CD14-positive monocyte (primary cell): ENCODE results near the gene CLECL1. TPM values are rescaled to one million over a fixed set of nuclear protein-coding genes. Genes with fewer than 3 reads are reported as not detected.
"Not testable (repeated sequence)": the region's sequence is repeated elsewhere in the genome, so short reads cannot be mapped to it uniquely, and the experiment has no call there.

ENCODE experiments used
- DNase-seq, 3 donors: peaks; one replicate each; pipeline ENCODE4 v3.0.0-alpha.2; 2011 to 2022
- H2AFZ ChIP-seq: 2 replicates; pipeline ENCODE4 v1.6.0; 2012; ENCODE audit warnings: mild to moderate bottlenecking, low read depth, low read length, inconsistent platforms; ENCODE audit not compliant: insufficient read depth, poor library complexity, severe bottlenecking
- H3K27ac ChIP-seq, 2 donors: 1 replicate in 1 of 2; 2 replicates in 1 of 2; pipeline ENCODE4 v1.5.1; 2012 to 2013; ENCODE audit warnings: low read length in 2 of 2, control low read depth in 1 of 2, inconsistent platforms in 1 of 2, low read depth in 1 of 2, mild to moderate bottlenecking in 1 of 2
- H3K27me3 ChIP-seq, 2 donors: one replicate each; pipeline versions ENCODE4 v1.6.0 to v1.6.1; 2011 to 2013; ENCODE audit warnings: low read length in 2 of 2; ENCODE audit not compliant: control insufficient read depth in 2 of 2, insufficient read depth in 2 of 2
- H3K36me3 ChIP-seq, 2 donors: replicated peaks in 1 of 2; 1 replicate in 1 of 2; 2 replicates in 1 of 2; pipeline versions ENCODE4 v1.5.1 to v1.6.1; 2012 to 2013; ENCODE audit warnings: low read length in 2 of 2, control low read depth in 1 of 2, inconsistent platforms in 1 of 2, mild to moderate bottlenecking in 1 of 2; ENCODE audit not compliant: insufficient read depth in 2 of 2, control insufficient read depth in 1 of 2
- H3K4me1 ChIP-seq, 2 donors: 1 replicate in 1 of 2; 2 replicates in 1 of 2; pipeline versions ENCODE4 v1.5.1 to v1.6.1; 2012 to 2013; ENCODE audit warnings: low read length in 2 of 2, control low read depth in 1 of 2, inconsistent platforms in 1 of 2, mild to moderate bottlenecking in 1 of 2, moderate library complexity in 1 of 2; ENCODE audit not compliant: insufficient read depth in 2 of 2, control insufficient read depth in 1 of 2
- H3K4me2 ChIP-seq: replicated peaks from 2 replicates; pipeline ENCODE3; 2012; ENCODE audit warnings: low read length, moderate library complexity, mild to moderate bottlenecking; ENCODE audit not compliant: poor library complexity, severe bottlenecking; ENCODE audit errors: extremely low read depth
- H3K4me3 ChIP-seq, 3 experiments: fragments of 200-600 bp in 1 of 3; sonication (generic) in 1 of 3; replicated peaks in 1 of 3; 1 replicate in 2 of 3; 2 replicates in 1 of 3; pipeline ENCODE4 v1.5.1; 2011 to 2013; ENCODE audit warnings: low read length in 3 of 3, mild to moderate bottlenecking in 3 of 3, control low read depth in 2 of 3, low read depth in 2 of 3, inconsistent platforms in 1 of 3, moderate library complexity in 1 of 3
- H3K79me2 ChIP-seq: 2 replicates; pipeline ENCODE4 v1.6.0; 2012; ENCODE audit warnings: mild to moderate bottlenecking, control low read depth, inconsistent platforms, low read length, moderate library complexity; ENCODE audit not compliant: insufficient read depth
- H3K9ac ChIP-seq: 2 replicates; pipeline ENCODE4 v1.6.0; 2017; ENCODE audit warnings: low read length, mild to moderate bottlenecking; ENCODE audit not compliant: insufficient read depth, poor library complexity, severe bottlenecking
- H3K9me3 ChIP-seq, 2 donors: replicated peaks in 1 of 2; 1 replicate in 1 of 2; 2 replicates in 1 of 2; pipeline versions ENCODE4 v1.5.1 to v1.6.1; 2012 to 2013; ENCODE audit warnings: low read length in 2 of 2, control low read depth in 1 of 2; ENCODE audit not compliant: control insufficient read depth in 1 of 2, insufficient read depth in 1 of 2
- H4K20me1 ChIP-seq: 2 replicates; pipeline ENCODE4 v1.6.0; 2012; ENCODE audit warnings: mild to moderate bottlenecking, low read length, control low read depth, moderate library complexity; ENCODE audit not compliant: insufficient read depth
- H3K27ac Mint-ChIP-seq, 7 donors: one replicate each; pipeline ENCODE4 v1.8.0; 2020; ENCODE audit warnings: mild to moderate bottlenecking in 7 of 7, mixed read lengths in 7 of 7, moderate library complexity in 6 of 7, inconsistent platforms in 2 of 7
- H3K27me3 Mint-ChIP-seq, 3 donors: one replicate each; pipeline ENCODE4 v1.8.0; 2021 to 2022; ENCODE audit warnings: low read depth in 3 of 3, mild to moderate bottlenecking in 3 of 3, mixed read lengths in 3 of 3, moderate library complexity in 3 of 3, inconsistent platforms in 1 of 3
- H3K36me3 Mint-ChIP-seq, 2 donors: one replicate each; pipeline ENCODE4 v1.8.0; 2020; ENCODE audit warnings: mixed read lengths in 2 of 2, inconsistent platforms in 1 of 2, mild to moderate bottlenecking in 1 of 2
- H3K4me1 Mint-ChIP-seq: one replicate; pipeline ENCODE4 v1.8.0; 2020; ENCODE audit warnings: mild to moderate bottlenecking, mixed read lengths
- H3K4me3 Mint-ChIP-seq, 2 donors: one replicate each; pipeline ENCODE4 v1.8.0; 2020; ENCODE audit warnings: mild to moderate bottlenecking in 2 of 2, mixed read lengths in 2 of 2, moderate library complexity in 1 of 2
- H3K9me3 Mint-ChIP-seq, 7 donors: one replicate each; pipeline ENCODE4 v1.8.0; 2020 to 2022; ENCODE audit warnings: mixed read lengths in 7 of 7, mild to moderate bottlenecking in 6 of 7, moderate library complexity in 6 of 7, inconsistent platforms in 2 of 7
- CTCF ChIP-seq: fragments of 200-600 bp; IDR thresholded peaks from one replicate; pipeline ENCODE4 v1.8.0; 2022; ENCODE audit warnings: antibody characterized with exemption, mild to moderate bottlenecking
- WGBS: methylation state at CpG from one replicate; pipeline ENCODE4 v1.1.5; 2013; ENCODE audit warnings: missing lambda C conversion rate; ENCODE audit not compliant: insufficient coverage; 5-methylcytosine and 5-hydroxymethylcytosine counted together
- intact Hi-C, 2 donors: fragments of 100-400 bp; cut with micrococcal nuclease; formaldehyde crosslinking; loops; one replicate each; pipeline versions ENCODE4 v1.15.0 to v1.15.1; 2023
- polyA plus RNA-seq, 3 donors: library from polyadenylated mRNA; depleted of rRNA in 1 of 3; unstranded in 2 of 3; stranded (reverse) in 1 of 3; fragments of 300-500 nt in 2 of 3; fragments of >200 nt in 1 of 3; fragmentation: Illumina TruSeq in 2 of 3; gene quantifications; 1 replicate in 2 of 3; 2 replicates in 1 of 3; pipeline ENCODE4 v1.2.3, GENCODE V29; 2012 to 2021

The CLECL1 gene
- polyA plus RNA-seq, 3 donors: 7.6 to 20.6 (median 11.4) TPM

- H3K4me2 ChIP-seq, H3K27me3 ChIP-seq, H2AFZ ChIP-seq, H3K9me3 Mint-ChIP-seq, H3K9ac ChIP-seq, H3K4me3 ChIP-seq, H3K36me3 ChIP-seq, DNase-seq, intact Hi-C loops, H3K27me3 Mint-ChIP-seq, H3K36me3 Mint-ChIP-seq, H3K79me2 ChIP-seq, H3K9me3 ChIP-seq, H4K20me1 ChIP-seq: not testable (repeated sequence)
- peak overlapping the region; percentile 37 to 55 for H3K4me3 Mint-ChIP-seq
- H3K27ac ChIP-seq: peak overlapping the region in 1 of 2 donors; percentile 86
- peaks cover 65% of the 10 kb centered on the region for H3K4me1 Mint-ChIP-seq
- 88% methylated on average over 9 of the region's 14 CpGs for WGBS
- H3K4me1 ChIP-seq: peaks cover 56 to 71% of the 10 kb centered on the region in 2 donors
- H3K27ac Mint-ChIP-seq: peak overlapping the region; percentile 72 to 92 (median 78)
Observed at GRCh38 chr12:9738905-9739304, 6.0 kb upstream of the CLECL1 start.

- intact Hi-C loops: no loop called here
- H4K20me1 ChIP-seq: no peaks in the 10 kb centered on the region
- peak overlapping the region in 1 of 3 experiments; percentile 49 for H3K4me3 ChIP-seq
- H3K9ac ChIP-seq: peak overlapping the region; percentile 7
- H3K36me3 ChIP-seq: no peaks in the 10 kb centered on the region
- no peaks in the 10 kb centered on the region for H3K9me3 ChIP-seq
- Mint-ChIP-seq H3K9me3 (peaks cover 0 to 2% (median 0%) of the 10 kb centered on the region in 7 donors), H3K36me3 (peaks cover 0 to 3% of the 10 kb centered on the region in 2 donors), H3K27ac (peak overlapping the region; percentile 88 to 95 (median 93)), H3K4me3 (peak overlapping the region in 1 of 2 donors; percentile 75), H3K4me1 (peaks cover 70% of the 10 kb centered on the region), H3K27me3 (no peaks in the 10 kb centered on the region)
- H3K79me2 ChIP-seq: peaks cover 6% of the 10 kb centered on the region
- no peaks in the 10 kb centered on the region for H3K27me3 ChIP-seq
- H3K4me2 ChIP-seq: peak overlapping the region; percentile 69
- peak overlapping the region in 1 of 2 donors; percentile 86 for H3K27ac ChIP-seq
- DNase-seq: peak; percentile 51 to 72 (median 55)
- H2AFZ ChIP-seq: peak overlapping the region; percentile 4
- peaks cover 64 to 79% of the 10 kb centered on the region in 2 donors for H3K4me1 ChIP-seq
- TF ChIP-seq CTCF: no peak
- no CpG with 5 or more reads among the region's 3 CpGs for WGBS
Observed at GRCh38 chr12:9736936-9737705, 4.2 kb upstream of the CLECL1 start.
